Osteoblast (primary cell): ENCODE results near the gene COL4A2. TPM values are rescaled to one million over a fixed set of nuclear protein-coding genes. Genes with fewer than 3 reads are reported as not detected.

Source experiments
- DNase-seq: peaks from one replicate; pipeline ENCODE4 v3.0.0; 2011; ENCODE audit warnings: low spot score, mixed read lengths; ENCODE audit not compliant: insufficient read length; ENCODE audit errors: missing footprints
- H2AFZ ChIP-seq: 2 replicates; pipeline ENCODE4 v1.6.0; 2011; ENCODE audit warnings: mild to moderate bottlenecking, low read length
- H3K27ac ChIP-seq: 2 replicates; pipeline ENCODE4 v1.5.1; 2011; ENCODE audit warnings: mild to moderate bottlenecking, low read depth, low read length, moderate library complexity
- H3K27me3 ChIP-seq: 2 replicates; pipeline ENCODE4 v1.6.0; 2012; ENCODE audit warnings: mild to moderate bottlenecking, control low read depth, inconsistent platforms, low read length, moderate library complexity; ENCODE audit not compliant: insufficient read depth
- H3K36me3 ChIP-seq: 2 replicates; pipeline ENCODE4 v1.5.1; 2011; ENCODE audit warnings: mild to moderate bottlenecking, low read length, control low read depth, moderate library complexity; ENCODE audit not compliant: insufficient read depth
- H3K4me1 ChIP-seq: 2 replicates; pipeline ENCODE4 v1.5.1; 2011; ENCODE audit warnings: mild to moderate bottlenecking, low read length, control low read depth, moderate library complexity; ENCODE audit not compliant: insufficient read depth
- H3K4me2 ChIP-seq: 2 replicates; pipeline ENCODE4 v1.6.0; 2011; ENCODE audit warnings: mild to moderate bottlenecking, low read length; ENCODE audit not compliant: insufficient read depth
- H3K4me3 ChIP-seq: fragments of 200-600 bp; sonication (generic); 3 replicates; pipeline ENCODE4 v1.5.1; 2012; ENCODE audit warnings: mild to moderate bottlenecking, low read length, inconsistent platforms; ENCODE audit not compliant: insufficient read depth
- H3K79me2 ChIP-seq: 2 replicates; pipeline ENCODE4 v1.6.0; 2012; ENCODE audit warnings: mild to moderate bottlenecking, low read length, control low read depth, inconsistent platforms; ENCODE audit not compliant: insufficient read depth
- H3K9me3 ChIP-seq: 2 replicates; pipeline ENCODE4 v1.5.1; 2011; ENCODE audit warnings: low read depth, low read length, control low read depth
- H4K20me1 ChIP-seq: 2 replicates; pipeline ENCODE4 v1.6.0; 2012; ENCODE audit warnings: mild to moderate bottlenecking, low read length, control low read depth; ENCODE audit not compliant: insufficient read depth
- CTCF ChIP-seq: IDR thresholded peaks from 2 replicates; pipeline ENCODE4 v1.5.1; 2011; ENCODE audit warnings: mild to moderate bottlenecking, low read depth, low read length, moderate library complexity; ENCODE audit errors: extremely low read depth
- small RNA-seq: library from RNA; depleted of rRNA; stranded (forward); fragments of <200 nt; gene quantifications from one replicate; pipeline ENCODE3, GENCODE V24; 2012
- total RNA-seq: library from RNA; depleted of rRNA; stranded (reverse); fragments of >200 nt; gene quantifications from 2 replicates; pipeline ENCODE4 v1.2.3, GENCODE V29; 2012

Gene COL4A2
- total RNA-seq, 1 donor = 267 TPM

DNA sequence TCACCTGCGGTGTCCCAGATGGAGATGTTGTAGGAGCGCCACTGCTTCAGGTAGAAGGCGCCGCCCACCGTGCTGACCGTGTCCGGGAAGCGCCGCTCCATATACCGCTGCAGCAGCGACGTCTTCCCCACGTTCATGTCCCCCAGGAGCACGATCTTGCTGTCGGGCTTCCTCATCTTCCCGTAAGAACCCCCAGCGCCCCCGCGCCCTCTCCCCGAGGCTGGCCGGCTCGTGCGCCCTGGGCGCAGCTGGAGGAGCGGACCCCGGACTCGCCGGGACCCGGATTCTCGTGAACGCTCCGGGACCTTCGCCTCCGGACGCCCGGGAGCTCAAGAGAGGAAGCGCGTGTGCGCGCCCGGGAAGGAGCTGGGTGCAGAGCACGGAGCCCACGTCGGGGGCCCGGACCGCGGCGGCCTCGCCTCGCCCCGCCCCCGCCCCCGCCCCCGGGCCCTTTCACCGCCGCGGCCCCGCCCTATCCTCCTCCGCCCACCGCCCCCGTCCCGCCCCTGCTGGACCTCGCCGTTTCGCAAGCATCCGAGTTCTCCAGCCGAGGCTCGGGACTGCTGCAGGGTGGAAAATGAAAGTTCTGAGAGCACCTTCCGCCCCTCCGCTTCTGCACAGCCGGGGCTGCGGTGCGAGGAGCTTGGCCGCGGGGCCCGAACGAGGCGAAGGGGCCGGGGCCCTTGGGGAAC is 254.4 kb downstream of the COL4A2 start, which contains the start of gene RAB20:
Gene RAB20, minus strand, starts transcription at position 379 of the 692 bp plus-strand sequence. Its CDS starts 203 bp downstream, at position 176.
- Histone ChIP-seq H3K9me3 (no peaks in the 10 kb centered on the region), H4K20me1 (peaks cover 3% of the 10 kb centered on the region), H3K36me3 (no peaks in the 10 kb centered on the region), H3K27ac (peak within 1 kb of the TSS; percentile 28), H3K4me3 (peak within 1 kb of the TSS; percentile 83), H3K27me3 (no peaks in the 10 kb centered on the region), H3K4me1 (peaks cover 28% of the 10 kb centered on the region), H3K4me2 (peak within 1 kb of the TSS; percentile 95), H3K79me2 (no peaks in the 10 kb centered on the region), H2AFZ (peak within 1 kb of the TSS; percentile 92)
- peak; percentile 94 for DNase-seq
- no peak for TF ChIP-seq CTCF

GRCh38 chr13:110562036-110562597 is 255.0 kb downstream of the COL4A2 start:
- peaks cover 28% of the 10 kb centered on the region for H3K4me1 ChIP-seq
- H3K4me2 ChIP-seq = peak overlapping the region; percentile 95
- no peak for TF ChIP-seq CTCF
- no peak for DNase-seq
- H3K27me3 ChIP-seq = no peaks in the 10 kb centered on the region
- no peaks in the 10 kb centered on the region for H3K79me2 ChIP-seq
- H3K4me3 ChIP-seq = peak overlapping the region; percentile 83
- peak overlapping the region; percentile 92 for H2AFZ ChIP-seq
- no peaks in the 10 kb centered on the region for H3K36me3 ChIP-seq
- peaks cover 3% of the 10 kb centered on the region for H4K20me1 ChIP-seq
- no peaks in the 10 kb centered on the region for H3K9me3 ChIP-seq
- no peak overlapping the region for H3K27ac ChIP-seq

Small RNA genes lying within 50 kb of the gene (small RNA-seq; reads per million reads assigned to genes)
- gene MIR8073 = not detected

Other genes starting within 250 kb of the COL4A2 start
- gene COL4A1, start 127 bp upstream of the COL4A2 start, total RNA-seq = 412 and 433 TPM in 2 replicates